ENCODE measurements around the gene ASPHD2.

- TF ChIP-seq CTCF (IDR thresholded peaks at IDR 0.05; ENCODE audit: low read length), result peak; percentile 89
- no peak for TF ChIP-seq EZH2 (IDR thresholded peaks at IDR 0.05; ENCODE audit: borderline replicate concordance, low read length)
Observed at GRCh38 chr22:26461188-26461810, 32.2 kb downstream of the ASPHD2 start.

Data from OCI-LY1 (cell line).